ENCODE data around the gene FAM168A.

The FAM168A gene

GRCh38 chr11:73566977-73567755, 30.7 kb downstream of the FAM168A start:
- DNase-seq: no peak
- in situ Hi-C loops (cut with HindIII; ENCODE audit: low pct_ligation_motif_present, low pct_unique_long_range_greater_than_20kb, low sequenced_read_pairs): no loop called here

- no peak for DNase-seq
- in situ Hi-C loops (cut with HindIII; ENCODE audit: low pct_ligation_motif_present, low pct_unique_long_range_greater_than_20kb, low sequenced_read_pairs): no loop called here
Measured at GRCh38 chr11:73566422-73566821, 31.5 kb downstream of the FAM168A start.

- in situ Hi-C loops (cut with HindIII; ENCODE audit: low pct_ligation_motif_present, low pct_unique_long_range_greater_than_20kb, low sequenced_read_pairs): no loop called here
- DNase-seq: no peak
Measured at GRCh38 chr11:73565804-73566203, 32.1 kb downstream of the FAM168A start.

GRCh38 chr11:73564903-73565302, 33.0 kb downstream of the FAM168A start:
- no peak for DNase-seq
- in situ Hi-C loops (cut with HindIII; ENCODE audit: low pct_ligation_motif_present, low pct_unique_long_range_greater_than_20kb, low sequenced_read_pairs): no loop called here

- in situ Hi-C loops (cut with HindIII; ENCODE audit: low pct_ligation_motif_present, low pct_unique_long_range_greater_than_20kb, low sequenced_read_pairs): no loop called here
- DNase-seq: no peak
Measured at GRCh38 chr11:73563539-73564200, 34.2 kb downstream of the FAM168A start.

- in situ Hi-C loops (cut with HindIII; ENCODE audit: low pct_ligation_motif_present, low pct_unique_long_range_greater_than_20kb, low sequenced_read_pairs): no loop called here
- DNase-seq: no peak
Measured at GRCh38 chr11:73559743-73560142, 38.2 kb downstream of the FAM168A start.

GRCh38 chr11:73556966-73557365, 40.9 kb downstream of the FAM168A start:
- in situ Hi-C loops (cut with HindIII; ENCODE audit: low pct_ligation_motif_present, low pct_unique_long_range_greater_than_20kb, low sequenced_read_pairs): no loop called here
- no peak for DNase-seq

GRCh38 chr11:73555615-73556014, 42.3 kb downstream of the FAM168A start:
- DNase-seq: no peak
- in situ Hi-C loops (cut with HindIII; ENCODE audit: low pct_ligation_motif_present, low pct_unique_long_range_greater_than_20kb, low sequenced_read_pairs): no loop called here

GRCh38 chr11:73554671-73555320, 43.1 kb downstream of the FAM168A start:
- DNase-seq: no peak
- in situ Hi-C loops (cut with HindIII; ENCODE audit: low pct_ligation_motif_present, low pct_unique_long_range_greater_than_20kb, low sequenced_read_pairs): no loop called here

- DNase-seq: no peak
- in situ Hi-C loops (cut with HindIII; ENCODE audit: low pct_ligation_motif_present, low pct_unique_long_range_greater_than_20kb, low sequenced_read_pairs): no loop called here
Measured at GRCh38 chr11:73553266-73553665, 44.6 kb downstream of the FAM168A start.

- DNase-seq: no peak
- in situ Hi-C loops (cut with HindIII; ENCODE audit: low pct_ligation_motif_present, low pct_unique_long_range_greater_than_20kb, low sequenced_read_pairs): no loop called here
Measured at GRCh38 chr11:73551677-73552076, 46.2 kb downstream of the FAM168A start.

GRCh38 chr11:73549376-73549775, 48.5 kb downstream of the FAM168A start:
- no peak for DNase-seq
- in situ Hi-C loops (cut with HindIII; ENCODE audit: low pct_ligation_motif_present, low pct_unique_long_range_greater_than_20kb, low sequenced_read_pairs): no loop called here

- no peak for DNase-seq
- in situ Hi-C loops (cut with HindIII; ENCODE audit: low pct_ligation_motif_present, low pct_unique_long_range_greater_than_20kb, low sequenced_read_pairs): no loop called here
Measured at GRCh38 chr11:73547706-73548595, 50.0 kb downstream of the FAM168A start.

- DNase-seq: no peak
- in situ Hi-C loops (cut with HindIII; ENCODE audit: low pct_ligation_motif_present, low pct_unique_long_range_greater_than_20kb, low sequenced_read_pairs): no loop called here
Measured at GRCh38 chr11:73542175-73542574, 55.7 kb downstream of the FAM168A start.

GRCh38 chr11:73539506-73540084, 58.3 kb downstream of the FAM168A start:
- no peak for DNase-seq
- in situ Hi-C loops (cut with HindIII; ENCODE audit: low pct_ligation_motif_present, low pct_unique_long_range_greater_than_20kb, low sequenced_read_pairs): no loop called here

- in situ Hi-C loops (cut with HindIII; ENCODE audit: low pct_ligation_motif_present, low pct_unique_long_range_greater_than_20kb, low sequenced_read_pairs): no loop called here
Measured at GRCh38 chr11:73538381-73538872, 59.5 kb downstream of the FAM168A start.

GRCh38 chr11:73537969-73538368, 59.9 kb downstream of the FAM168A start:
- no peak for DNase-seq
- in situ Hi-C loops (cut with HindIII; ENCODE audit: low pct_ligation_motif_present, low pct_unique_long_range_greater_than_20kb, low sequenced_read_pairs): no loop called here

More at GRCh38 chr11:73538381-73538872, 59.5 kb downstream of the FAM168A start:
- no peak for DNase-seq

- DNase-seq: no peak
- in situ Hi-C loops (cut with HindIII; ENCODE audit: low pct_ligation_motif_present, low pct_unique_long_range_greater_than_20kb, low sequenced_read_pairs): no loop called here
Measured at GRCh38 chr11:73536961-73537360, 61.0 kb downstream of the FAM168A start.

Data from ACHN (cell line).